HEK293 (cell line): ENCODE results near the gene PSTPIP1.

ENCODE experiments used
- CTCF ChIA-PET: fragments of 350-600 bp; formaldehyde crosslinking; extraction: SDS; loops from one replicate; lab custom pipeline; 2021; ENCODE audit warnings: antibody characterized with exemption; lab: Yijun Ruan, JAX
- POLR2A ChIA-PET: fragments of 300-600 bp; formaldehyde crosslinking; extraction: SDS; loops from one replicate; lab custom pipeline; 2020; ENCODE audit warnings: antibody characterized with exemption, inconsistent platforms; lab: Yijun Ruan, JAX
- H3K27ac ChIP-seq: fragments of 200-500 bp; sonication (Bioruptor generic); 2 replicates; pipeline ENCODE4 v1.5.1; 2014; ENCODE audit warnings: low read depth, low read length, control low read depth, inconsistent platforms; ENCODE audit errors: extremely low read depth
- H3K36me3 ChIP-seq, 2 experiments: fragments of 200-500 bp in 1 of 2; sonication (Bioruptor generic) in 1 of 2; 1 replicate in 1 of 2; 2 replicates in 1 of 2; pipeline ENCODE4 v1.5.1; 2014 to 2017; ENCODE audit warnings: inconsistent platforms in 2 of 2, low read length in 2 of 2; ENCODE audit not compliant: control insufficient read depth in 2 of 2, insufficient read depth in 1 of 2
- H3K4me1 ChIP-seq: fragments of 200-500 bp; sonication (Bioruptor generic); 2 replicates; pipeline ENCODE4 v1.5.1; 2014; ENCODE audit warnings: mild to moderate bottlenecking, low read length, inconsistent platforms; ENCODE audit not compliant: control insufficient read depth, insufficient read depth
- H3K4me3 ChIP-seq: 2 replicates; pipeline ENCODE4 v1.5.1; 2011; ENCODE audit warnings: low read depth, mild to moderate bottlenecking, control low read depth, low read length, moderate library complexity
- H3K9me3 ChIP-seq: fragments of 200-500 bp; sonication (Bioruptor generic); 2 replicates; pipeline ENCODE4 v1.5.1; 2014; ENCODE audit warnings: low read depth, low read length, inconsistent platforms; ENCODE audit not compliant: control insufficient read depth, insufficient read depth
- KLF10 ChIP-seq: fragments of 450-650 bp; IDR thresholded peaks from 2 replicates; pipeline ENCODE4 v1.5.1; 2018; ENCODE audit warnings: missing biosample characterization, mild to moderate bottlenecking, missing genetic modification characterization
- PRDM6 ChIP-seq: fragments of 450-650 bp; formaldehyde crosslinking; IDR thresholded peaks from 2 replicates; pipeline ENCODE4 v1.5.1; 2017; ENCODE audit warnings: missing biosample characterization, missing genetic modification characterization
- SALL2 ChIP-seq: fragments of 450-650 bp; formaldehyde crosslinking; IDR thresholded peaks from 2 replicates; pipeline ENCODE4 v1.5.0; 2017; ENCODE audit warnings: missing biosample characterization, mild to moderate bottlenecking, missing genetic modification characterization, borderline replicate concordance
- SP2 ChIP-seq: fragments of 450-650 bp; formaldehyde crosslinking; IDR thresholded peaks from 2 replicates; pipeline ENCODE4 v1.5.1; 2016; ENCODE audit warnings: missing biosample characterization, missing genetic modification characterization
- ZBTB20 ChIP-seq: fragments of 450-650 bp; formaldehyde crosslinking; IDR thresholded peaks from 2 replicates; pipeline ENCODE4 v1.5.1; 2016; ENCODE audit warnings: missing biosample characterization, missing genetic modification characterization
- ZBTB8A ChIP-seq: fragments of 450-650 bp; formaldehyde crosslinking; IDR thresholded peaks from 2 replicates; pipeline ENCODE4 v1.5.1; 2016; ENCODE audit warnings: missing biosample characterization, missing genetic modification characterization
- ZFP69B ChIP-seq: fragments of 450-650 bp; formaldehyde crosslinking; IDR thresholded peaks from 2 replicates; pipeline ENCODE4 v1.5.1; 2016; ENCODE audit warnings: missing biosample characterization, missing genetic modification characterization
- ZNF121 ChIP-seq: fragments of 450-650 bp; formaldehyde crosslinking; IDR thresholded peaks from 2 replicates; pipeline ENCODE4 v1.5.1; 2016; ENCODE audit warnings: missing biosample characterization, missing genetic modification characterization
- ZNF133 ChIP-seq: fragments of 450-650 bp; formaldehyde crosslinking; IDR thresholded peaks from 2 replicates; pipeline ENCODE4 v1.5.1; 2016; ENCODE audit warnings: missing biosample characterization, missing genetic modification characterization
- ZNF140 ChIP-seq: fragments of 450-650 bp; formaldehyde crosslinking; IDR thresholded peaks from 2 replicates; pipeline ENCODE4 v1.5.1; 2016; ENCODE audit warnings: missing biosample characterization, missing genetic modification characterization
- ZNF148 ChIP-seq: fragments of 450-650 bp; formaldehyde crosslinking; IDR thresholded peaks from 2 replicates; pipeline ENCODE4 v1.5.0; 2017; ENCODE audit warnings: missing biosample characterization, missing genetic modification characterization, borderline replicate concordance
- ZNF221 ChIP-seq: fragments of 450-650 bp; formaldehyde crosslinking; IDR thresholded peaks from 2 replicates; pipeline ENCODE4 v1.5.1; 2017; ENCODE audit warnings: missing biosample characterization, missing genetic modification characterization, borderline replicate concordance
- ZNF335 ChIP-seq: fragments of 450-650 bp; formaldehyde crosslinking; conservative IDR thresholded peaks from 2 replicates; pipeline ENCODE4 v1.5.1; 2016; ENCODE audit warnings: missing biosample characterization, missing genetic modification characterization
- ZNF341 ChIP-seq: fragments of 450-650 bp; formaldehyde crosslinking; IDR thresholded peaks from 2 replicates; pipeline ENCODE4; 2016; ENCODE audit warnings: low read depth, missing biosample characterization, missing genetic modification characterization
- ZNF362 ChIP-seq: fragments of 450-650 bp; formaldehyde crosslinking; IDR thresholded peaks from 2 replicates; pipeline ENCODE4 v1.5.1; 2016; ENCODE audit warnings: missing biosample characterization, missing genetic modification characterization
- ZNF600 ChIP-seq: fragments of 450-650 bp; formaldehyde crosslinking; IDR thresholded peaks from 2 replicates; pipeline ENCODE4 v1.5.1; 2016; ENCODE audit warnings: missing biosample characterization, missing genetic modification characterization
- ZNF707 ChIP-seq: fragments of 450-650 bp; formaldehyde crosslinking; IDR thresholded peaks from 2 replicates; pipeline ENCODE4 v1.5.1; 2016; ENCODE audit warnings: missing biosample characterization, missing genetic modification characterization
- ZNF843 ChIP-seq: fragments of 450-650 bp; formaldehyde crosslinking; IDR thresholded peaks from 2 replicates; pipeline ENCODE4 v1.5.1; 2016; ENCODE audit warnings: missing biosample characterization, missing genetic modification characterization

The PSTPIP1 gene

GRCh38 chr15:77059786-77060361 lies 64.9 kb downstream of the PSTPIP1 start:
- Histone ChIP-seq H3K36me3 (peaks cover 0 to 6% of the 10 kb centered on the region in 2 experiments; a peak in 2 of 3 replicates), H3K9me3 (no peaks in the 10 kb centered on the region), H3K4me1 (peaks cover 53% of the 10 kb centered on the region), H3K4me3 (no peak overlapping the region), H3K27ac (no peak overlapping the region)
- ChIA-PET POLR2A (interaction anchor here (3.3 kb wide), 1 partner anchor 11 kb away, joined by 13 read pairs; the partner anchor contains the start of gene TSPAN3), CTCF (interaction anchor here (0.7 to 1.5 kb wide), 5 partner anchors 9 to 484 kb away, joined by 3 to 6 read pairs (median 4); no protein-coding TSS in a partner anchor)
- TF ChIP-seq ZNF600 (tag by site-specific recombination) (no peak), ZNF335 (tag by site-specific recombination) (no peak), ZBTB8A (tag by site-specific recombination) (no peak), ZNF843 (tag by site-specific recombination) (no peak), PRDM6 (tag by site-specific recombination) (0 out of 2 replicates have a peak, but pooled peaks have one; percentile 20), ZNF221 (tag by site-specific recombination) (no peak)

- H3K27ac ChIP-seq, result no peak overlapping the region
- POLR2A ChIA-PET, result interaction anchor here (3.3 kb wide), 1 partner anchor 11 kb away, joined by 13 read pairs; the partner anchor contains the start of gene TSPAN3
- no peaks in the 10 kb centered on the region for H3K9me3 ChIP-seq
- peaks cover 59% of the 10 kb centered on the region for H3K4me1 ChIP-seq
- CTCF ChIA-PET, result interaction anchor here (0.6 to 1.5 kb wide), 7 partner anchors 10 to 483 kb away, joined by 3 to 6 read pairs (median 6); no protein-coding TSS in a partner anchor
- TF ChIP-seq ZNF133 (no peak), ZNF341 (tag by site-specific recombination) (peak; percentile 48; the same call in 1 of the 2 replicates)
- no peak overlapping the region for H3K4me3 ChIP-seq
- H3K36me3 ChIP-seq, result peaks cover 0 to 3% of the 10 kb centered on the region in 2 experiments; a peak in 2 of 3 replicates
These were observed 65.6 kb downstream of the PSTPIP1 start for GRCh38 chr15:77060546-77060945.

GRCh38 chr15:77063249-77063648 lies 68.3 kb downstream of the PSTPIP1 start:
- no peak overlapping the region for H3K4me3 ChIP-seq
- ChIA-PET CTCF (interaction anchor here (2.0 kb wide), 1 partner anchor 28 kb away, joined by 8 read pairs; no protein-coding TSS in a partner anchor), POLR2A (no interaction called here)
- H3K36me3 ChIP-seq, result peaks cover 0 to 5% of the 10 kb centered on the region in 2 experiments; a peak in 1 of 3 replicates
- peaks cover 71% of the 10 kb centered on the region for H3K4me1 ChIP-seq
- no peak overlapping the region for H3K27ac ChIP-seq
- no peaks in the 10 kb centered on the region for H3K9me3 ChIP-seq
- TF ChIP-seq SALL2 (no peak), ZNF362 (tag by site-specific recombination) (0 out of 2 replicates have a peak, but pooled peaks have one; percentile 31), KLF10 (tag by site-specific recombination) (no peak), ZNF335 (tag by site-specific recombination) (no peak), ZNF121 (peak; percentile 96), ZNF148 (tag by site-specific recombination) (no peak), PRDM6 (tag by site-specific recombination) (peak; percentile 33; the same call in 1 of the 2 replicates), ZBTB20 (tag by site-specific recombination) (no peak), ZFP69B (no peak), SP2 (tag by site-specific recombination) (no peak), ZNF140 (no peak), ZNF707 (tag by site-specific recombination) (no peak)
